Measurements from ENCODE around the gene PASK. TPM values are rescaled to one million over a fixed set of nuclear protein-coding genes. Genes with fewer than 3 reads are reported as not detected.

PASK gene
- total and polyA plus RNA-seq, 9 of the 15 experiments (the other 6 are each of a cell fraction or from before 2014, with no cell fraction given), result 1.5 to 30.3 (median 9.9) TPM

GRCh38 chr2:241198381-241199279 lies 49.4 kb upstream of the PASK start:
- H3K4me2 ChIP-seq (ENCODE audit: insufficient read depth, low read length), result no peak overlapping the region
- no peaks in the 10 kb centered on the region for H4K20me1 ChIP-seq (replicated peaks; ENCODE audit: control insufficient read depth, insufficient read depth, low read length)
- H3K4me1 ChIP-seq (replicated peaks in 1 of 2; ENCODE audit: control insufficient read depth in 2 of 2, insufficient read depth in 2 of 2, low read length in 2 of 2), result peaks cover 0 to 34% of the 10 kb centered on the region in 2 experiments; a peak in 3 of 5 replicates
- in situ Hi-C loops (cut with MboI), result no loop called here
- no peak overlapping the region for H3K4me3 ChIP-seq
- H3K36me3 ChIP-seq (ENCODE audit: control insufficient read depth, insufficient read depth, low read length), result no peaks in the 10 kb centered on the region
- no peaks in the 10 kb centered on the region for H3K9me3 ChIP-seq (replicated peaks; ENCODE audit: control insufficient read depth, insufficient read depth, low read depth, low read length)
- H3K79me2 ChIP-seq (ENCODE audit: control insufficient read depth, insufficient read depth, low read length), result no peaks in the 10 kb centered on the region
- no peak overlapping the region for H3K27ac ChIP-seq (ENCODE audit: extremely low read depth, low read depth, low read length)
- intact Hi-C loops (cut with micrococcal nuclease), result no loop called here
- POLR2A ChIA-PET, result no interaction called here
- ATAC-seq (no peak), DNase-seq (ENCODE audit: extremely low read depth in 1 of 4, low spot score in 3 of 4) (no peak), FAIRE-seq (no peak)
- BruUV-seq (replicated peaks), result no TSS peak
- WGBS (ENCODE audit: insufficient coverage, low coverage, missing lambda C conversion rate), result 15% methylated on average over 23 of the region's 27 CpGs
- CTCF ChIA-PET (ENCODE audit: low intra/inter-chr PET ratio), result no interaction called here
- H2AFZ ChIP-seq (ENCODE audit: low read depth, low read length), result no peak overlapping the region
- H3K27me3 ChIP-seq (ENCODE audit: control insufficient read depth in 2 of 2, insufficient read depth in 2 of 2, low read length in 2 of 2), result peaks cover 0 to 15% of the 10 kb centered on the region in 2 experiments; a peak in 2 of 5 replicates
- H3K9me1 ChIP-seq (ENCODE audit: control insufficient read depth, insufficient read depth, low read length), result no peaks in the 10 kb centered on the region
- H3K9ac ChIP-seq (ENCODE audit: insufficient read depth in 1 of 2, low read depth in 2 of 2, low read length in 2 of 2), result peak overlapping the region in 1 of 2 experiments; percentile 17; a peak in 1 of 4 replicates
- no peak for TF ChIP-seq NFXL1 (CRISPR knock-in tag; IDR thresholded peaks at IDR 0.05)
- TF ChIP-seq ZNF444 (CRISPR knock-in tag; IDR thresholded peaks at IDR 0.05), result no peak
- no peak for TF ChIP-seq RUNX1 (IDR thresholded peaks at IDR 0.05; ENCODE audit: low read depth)
- no peak for TF ChIP-seq MNT (conservative IDR thresholded peaks at IDR 0.05)
- no peak for TF ChIP-seq ZNF407 (IDR thresholded peaks at IDR 0.05; ENCODE audit: low read depth)
- TF ChIP-seq HINFP (tag; conservative IDR thresholded peaks at IDR 0.05; ENCODE audit: low read depth), result no peak
- TF ChIP-seq NR1H2 (CRISPR knock-in tag; IDR thresholded peaks at IDR 0.05), result no peak
- TF ChIP-seq MXI1 (IDR thresholded peaks at IDR 0.05; ENCODE audit: low read depth, low read length), result no peak
- no peak for TF ChIP-seq GATA2 (CRISPR knock-in tag; IDR thresholded peaks at IDR 0.05)
- no peak for TF ChIP-seq L3MBTL2 (IDR thresholded peaks at IDR 0.05)
